HG02763 (cell line): ENCODE measurements around the gene NFATC3.
"Not testable (repeated sequence)": the region's sequence is repeated elsewhere in the genome, so short reads cannot be mapped to it uniquely, and the experiment has no call there.

Experiments used
- ATAC-seq: cut with Tn5 transposase; IDR thresholded peaks from one replicate; pipeline ENCODE4 v1.9.1; 2021; ENCODE audit warnings: mild to moderate bottlenecking, moderate library complexity; ENCODE audit not compliant: unreplicated experiment

NFATC3 gene

DNA sequence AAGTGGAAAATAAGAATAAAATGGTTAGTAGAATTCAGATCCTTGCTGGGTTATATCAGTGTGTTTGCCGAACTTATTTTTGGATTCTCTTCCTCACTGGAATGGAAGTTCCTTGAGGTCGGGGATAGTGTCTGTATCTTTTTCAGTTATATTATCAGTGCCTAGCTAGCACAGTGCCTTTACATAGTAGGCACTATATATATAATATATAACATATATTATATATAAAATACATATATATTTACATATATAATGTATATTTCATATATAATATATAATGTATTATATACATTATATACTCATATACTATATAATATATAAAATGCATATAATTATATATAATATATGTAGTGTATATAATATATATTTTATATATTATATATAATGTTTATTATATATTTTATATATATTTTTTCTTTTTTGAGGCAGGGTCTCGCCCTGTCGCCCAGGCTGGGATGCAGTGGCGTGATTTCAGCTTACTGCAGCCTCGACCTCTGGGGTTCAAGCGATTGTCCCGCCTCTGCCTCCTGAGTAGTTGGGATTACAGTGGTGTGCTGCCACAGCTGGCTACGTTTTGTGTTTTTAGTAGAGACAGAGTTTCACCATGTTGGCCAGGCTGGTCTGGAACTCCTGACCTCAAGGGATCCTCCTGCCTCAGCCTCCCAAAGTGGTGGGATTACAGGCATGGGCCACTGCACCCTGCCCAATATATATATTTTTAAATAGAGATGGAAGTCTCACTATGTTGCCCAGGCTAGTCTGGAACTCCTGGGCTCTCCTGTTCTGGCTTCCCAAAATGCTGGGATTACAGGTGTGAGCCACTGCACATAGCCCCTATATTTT is 3.2 kb downstream of the NFATC3 start:
- ATAC-seq, result no peak

GRCh38 chr16:68089067-68089466 is 3.9 kb downstream of the NFATC3 start:
- no peak for ATAC-seq

DNA sequence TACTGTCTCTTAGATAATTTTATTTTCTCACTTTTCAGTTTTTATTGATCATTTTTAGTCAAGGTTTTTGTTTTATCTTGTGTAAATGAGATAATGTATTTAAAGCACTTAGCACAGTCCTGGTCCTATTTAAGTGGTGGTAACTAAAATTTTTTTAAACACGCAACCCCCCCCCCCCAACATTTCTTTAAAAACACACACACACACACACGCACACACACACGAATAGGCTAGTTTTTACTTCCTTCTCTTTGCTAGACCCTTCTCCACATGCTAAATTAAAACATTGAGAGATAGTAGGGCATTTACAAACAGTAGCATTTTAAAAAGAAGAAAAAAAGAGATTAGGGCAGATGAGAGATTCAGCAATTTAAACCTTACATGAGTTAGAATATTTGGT is 5.0 kb downstream of the NFATC3 start:
- no peak for ATAC-seq

- ATAC-seq, result no peak
Observed at GRCh38 chr16:68090533-68090932, 5.4 kb downstream of the NFATC3 start.

- ATAC-seq, result no peak
Observed at GRCh38 chr16:68091380-68092261, 6.5 kb downstream of the NFATC3 start.

DNA sequence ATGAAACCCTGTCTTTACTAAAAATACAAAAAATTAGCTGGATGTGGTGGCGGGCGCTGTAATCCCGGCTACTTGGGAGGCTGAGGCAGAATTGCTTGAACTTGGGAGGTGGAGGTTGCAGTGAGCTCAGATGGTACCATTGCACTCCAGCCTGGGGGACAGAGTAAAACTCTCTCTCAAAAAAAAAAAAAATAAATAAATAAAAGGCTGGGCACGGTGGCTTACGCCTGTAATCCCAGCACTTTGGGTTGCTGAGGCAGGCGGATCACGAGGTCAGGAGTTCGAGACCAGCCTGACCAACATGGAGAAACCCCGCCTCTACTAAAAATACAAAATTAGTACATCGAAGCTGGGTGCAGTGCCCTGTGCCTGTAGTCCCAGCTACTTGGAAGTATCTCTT is 7.1 kb downstream of the NFATC3 start:
- ATAC-seq, result not testable (repeated sequence)

GRCh38 chr16:68093816-68094613 is 8.8 kb downstream of the NFATC3 start:
- no peak for ATAC-seq

DNA sequence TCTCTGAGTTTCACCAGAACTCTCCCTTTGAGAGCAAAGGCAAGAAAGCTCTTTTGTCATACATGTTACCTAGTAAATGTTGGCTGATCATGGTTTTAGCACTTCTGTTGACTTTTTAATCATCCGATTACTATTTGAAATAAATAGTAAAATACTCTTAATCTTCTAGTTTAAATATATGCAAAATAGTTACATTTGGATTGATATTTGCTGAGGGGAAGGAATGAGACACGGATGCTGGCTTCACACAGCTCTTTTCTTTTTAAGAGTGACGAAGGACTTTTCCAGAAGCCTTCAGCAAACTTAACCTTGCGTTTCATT is 9.4 kb downstream of the NFATC3 start:
- no peak for ATAC-seq

DNA sequence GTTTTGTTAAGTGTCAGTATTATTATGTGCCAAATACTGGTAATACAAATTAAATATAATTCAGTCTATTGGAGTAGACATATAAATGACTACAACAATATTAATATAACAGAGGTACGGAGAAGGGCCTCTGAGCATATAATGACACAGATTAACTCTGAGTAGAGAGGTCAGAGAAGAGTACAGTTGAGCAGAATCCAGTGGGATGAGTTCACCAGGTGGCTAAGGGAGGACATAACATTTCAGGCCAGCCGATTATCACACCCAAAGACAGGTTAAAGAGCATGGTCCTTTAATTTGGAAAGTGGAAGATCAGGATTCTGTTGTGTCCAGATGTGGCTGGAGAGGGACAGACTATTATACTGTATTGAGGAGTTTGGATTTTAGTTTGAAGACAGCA is 11.3 kb downstream of the NFATC3 start:
- ATAC-seq, result no peak

DNA sequence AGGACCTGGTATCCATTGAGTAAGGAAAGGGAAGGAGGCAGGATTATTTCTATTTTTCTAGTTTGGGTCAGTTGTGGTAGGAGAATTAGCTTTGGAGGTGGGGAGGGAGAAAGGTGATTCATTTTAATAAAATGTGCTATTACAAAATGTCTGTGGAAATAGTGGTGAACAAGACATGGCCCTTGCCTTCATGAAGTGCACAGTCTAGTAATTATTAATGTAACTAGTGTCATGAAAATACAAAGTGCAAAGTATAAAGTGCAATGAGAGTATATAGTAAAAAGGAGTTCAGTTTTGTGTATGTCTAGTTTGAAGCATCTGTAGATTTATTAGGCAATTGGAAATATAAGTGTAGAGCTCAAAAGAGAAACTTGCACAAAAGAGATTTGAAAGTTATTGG is 11.9 kb downstream of the NFATC3 start:
- ATAC-seq, result no peak

GRCh38 chr16:68097895-68098294 is 12.7 kb downstream of the NFATC3 start:
- no peak for ATAC-seq

DNA sequence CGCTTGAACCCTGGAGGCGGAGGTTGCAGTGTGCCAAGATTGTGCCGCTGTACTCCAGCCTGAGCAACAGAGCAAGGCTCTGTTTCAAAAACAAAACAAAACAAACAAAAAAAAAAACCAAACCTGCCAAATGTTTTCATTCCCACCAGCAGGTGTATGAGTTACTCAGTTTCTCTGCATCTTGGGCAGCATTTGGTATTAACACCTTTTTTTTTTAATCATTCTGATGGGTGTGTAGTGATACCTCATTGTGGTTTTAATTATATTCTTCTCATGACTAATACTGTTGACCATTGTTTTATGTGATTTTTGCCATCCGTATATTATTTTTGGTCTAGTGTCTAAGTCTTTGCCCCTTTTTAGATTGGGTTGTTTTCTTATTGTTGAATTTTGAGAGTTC is 15.3 kb downstream of the NFATC3 start:
- no peak for ATAC-seq

- ATAC-seq, result no peak
Observed at GRCh38 chr16:68105611-68106010, 20.4 kb downstream of the NFATC3 start.

DNA sequence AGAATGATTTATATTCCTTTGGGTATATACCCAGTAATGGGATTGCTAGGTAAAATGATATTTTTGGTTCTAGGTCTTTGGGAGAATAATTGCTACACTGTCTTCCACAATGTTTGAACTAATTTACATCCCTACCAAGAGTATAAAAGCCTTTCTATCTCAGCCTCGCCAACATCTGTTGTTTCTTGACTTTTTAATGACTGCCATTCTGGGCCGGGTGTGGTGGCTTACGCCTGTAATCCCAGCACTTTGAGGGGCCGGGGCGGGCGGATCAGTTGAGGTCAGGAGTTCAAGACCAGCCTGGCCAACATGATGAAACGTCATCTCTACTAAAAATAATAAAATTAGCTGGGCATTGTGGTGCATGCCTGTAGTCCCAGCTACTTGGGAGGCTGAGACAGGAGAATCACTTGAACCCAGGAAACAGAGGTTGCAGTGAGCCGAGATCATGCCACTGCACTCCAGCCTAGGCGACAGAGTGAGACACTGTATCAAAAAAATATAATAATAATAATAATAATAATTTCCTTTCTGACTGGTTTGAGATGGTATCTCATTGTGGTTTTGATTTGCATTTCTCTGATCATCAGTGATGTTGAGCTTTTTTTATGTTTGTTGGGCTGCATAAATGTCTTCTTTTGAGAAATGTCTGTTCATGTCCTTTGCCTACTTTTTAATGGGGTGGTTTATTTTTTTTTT is 22.2 kb downstream of the NFATC3 start:
- ATAC-seq, result not testable (repeated sequence)

- ATAC-seq, result not testable (repeated sequence)
Observed at GRCh38 chr16:68109156-68109555, 24.0 kb downstream of the NFATC3 start.

GRCh38 chr16:68110611-68111010 is 25.4 kb downstream of the NFATC3 start:
- not testable (repeated sequence) for ATAC-seq

DNA sequence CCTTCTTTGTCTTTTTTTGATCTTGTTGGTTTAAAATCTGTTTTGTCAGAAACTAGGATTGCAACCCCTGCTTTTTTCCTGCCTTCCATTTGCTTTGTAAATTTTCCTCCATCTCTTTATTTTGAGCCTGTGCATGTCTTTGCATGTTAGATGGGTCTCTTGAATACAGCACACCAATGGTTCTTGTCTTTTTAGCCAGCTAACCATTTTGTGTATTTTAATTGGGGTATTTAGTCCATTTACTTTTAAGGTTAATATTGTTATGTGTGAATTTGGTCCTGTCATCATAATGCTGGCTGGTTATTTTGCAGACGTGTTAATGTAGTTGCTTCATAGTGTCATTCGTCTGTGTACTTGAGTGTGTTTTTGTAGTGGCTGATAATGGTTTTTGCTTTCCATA is 26.2 kb downstream of the NFATC3 start:
- no peak for ATAC-seq

DNA sequence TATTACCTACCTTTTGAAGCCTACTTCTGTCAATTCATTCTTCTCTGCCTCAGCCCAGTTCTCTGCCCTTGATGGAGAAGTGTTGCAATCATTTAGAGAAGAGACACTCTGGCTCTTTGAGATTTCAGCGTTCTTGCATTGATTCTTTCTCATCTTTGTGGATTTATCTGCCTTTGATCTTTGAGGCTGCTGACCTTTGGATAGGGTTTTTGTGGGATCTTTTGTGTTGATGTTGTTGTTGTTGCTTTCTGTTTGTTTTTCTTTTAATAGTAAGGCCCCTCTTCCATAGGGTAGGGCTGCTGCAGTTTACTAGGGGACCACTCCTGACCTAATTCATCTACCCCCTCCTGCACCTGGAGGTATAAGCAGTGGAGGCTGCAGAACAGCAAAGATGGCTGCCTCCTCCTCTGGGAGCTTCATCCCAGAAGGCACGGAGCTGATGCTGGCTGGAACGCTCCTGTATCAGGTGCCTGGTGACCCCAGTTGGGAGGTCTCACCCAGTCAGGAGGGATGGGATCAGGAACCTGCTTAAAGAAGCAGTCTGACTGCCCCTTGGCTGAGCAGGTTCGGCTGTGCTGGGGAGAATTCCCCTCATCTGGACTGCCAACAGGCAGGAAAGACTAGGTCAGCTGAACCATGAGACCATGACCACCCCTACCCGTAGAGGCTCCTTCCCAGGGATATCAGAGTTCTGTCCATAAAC is 28.0 kb downstream of the NFATC3 start:
- no peak for ATAC-seq

- no peak for ATAC-seq
Observed at GRCh38 chr16:68113765-68114240, 28.6 kb downstream of the NFATC3 start.

DNA sequence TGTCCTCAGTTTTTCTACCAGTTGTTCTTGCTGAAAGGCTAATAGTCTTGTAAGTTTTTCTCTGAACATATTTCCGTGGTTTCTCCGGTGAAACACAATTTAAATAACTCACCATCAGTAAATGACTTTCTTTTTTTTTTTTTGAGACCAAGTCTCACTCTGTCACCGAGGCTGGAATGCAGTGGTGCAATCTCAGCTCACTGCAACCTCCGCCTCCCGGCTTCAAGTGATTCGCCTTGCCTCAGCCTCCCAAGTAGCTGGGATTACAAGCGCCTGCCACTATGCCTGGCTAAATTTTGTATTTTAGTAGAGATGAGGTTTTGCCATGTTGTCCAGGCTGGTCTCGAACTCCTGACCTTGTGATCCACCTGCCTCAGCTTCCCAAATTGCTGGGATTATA is 29.8 kb downstream of the NFATC3 start:
- not testable (repeated sequence) for ATAC-seq
